ENCODE data around the gene LPCAT1. TPM values are rescaled to one million over a fixed set of nuclear protein-coding genes. Genes with fewer than 3 reads are reported as not detected.

The LPCAT1 gene
- total RNA-seq, 3 donors from 2014 or later, result 19.4 to 39.3 (median 21.4) TPM

GRCh38 chr5:1418921-1419280, 104.9 kb downstream of the LPCAT1 start:
- Histone ChIP-seq H3K4me1 (no peaks in the 10 kb centered on the region), H3K27me3 (peaks cover 0 to 18% of the 10 kb centered on the region in 2 donors), H3K9me3 (no peaks in the 10 kb centered on the region), H3K36me3 (no peaks in the 10 kb centered on the region), H3K27ac (no peak overlapping the region), H3K4me3 (no peak overlapping the region)
- intact Hi-C loops (cut with DNase I; ENCODE audit: low total_unique reads), result loop anchor here (1.0 kb wide), 1 partner anchor 17 kb away; no protein-coding TSS in a partner anchor
- DNase-seq (ENCODE audit: low spot score in 2 of 2), result no peak
- no peak for TF ChIP-seq POLR2A (IDR thresholded peaks at IDR 0.05)
- TF ChIP-seq, protein P1, sequence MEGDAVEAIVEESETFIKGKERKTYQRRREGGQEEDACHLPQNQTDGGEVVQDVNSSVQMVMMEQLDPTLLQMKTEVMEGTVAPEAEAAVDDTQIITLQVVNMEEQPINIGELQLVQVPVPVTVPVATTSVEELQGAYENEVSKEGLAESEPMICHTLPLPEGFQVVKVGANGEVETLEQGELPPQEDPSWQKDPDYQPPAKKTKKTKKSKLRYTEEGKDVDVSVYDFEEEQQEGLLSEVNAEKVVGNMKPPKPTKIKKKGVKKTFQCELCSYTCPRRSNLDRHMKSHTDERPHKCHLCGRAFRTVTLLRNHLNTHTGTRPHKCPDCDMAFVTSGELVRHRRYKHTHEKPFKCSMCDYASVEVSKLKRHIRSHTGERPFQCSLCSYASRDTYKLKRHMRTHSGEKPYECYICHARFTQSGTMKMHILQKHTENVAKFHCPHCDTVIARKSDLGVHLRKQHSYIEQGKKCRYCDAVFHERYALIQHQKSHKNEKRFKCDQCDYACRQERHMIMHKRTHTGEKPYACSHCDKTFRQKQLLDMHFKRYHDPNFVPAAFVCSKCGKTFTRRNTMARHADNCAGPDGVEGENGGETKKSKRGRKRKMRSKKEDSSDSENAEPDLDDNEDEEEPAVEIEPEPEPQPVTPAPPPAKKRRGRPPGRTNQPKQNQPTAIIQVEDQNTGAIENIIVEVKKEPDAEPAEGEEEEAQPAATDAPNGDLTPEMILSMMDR (IDR thresholded peaks at IDR 0.05), result no peak
- TF ChIP-seq POLR2AphosphoS5 (IDR thresholded peaks at IDR 0.05), result no peak

- H3K9me3 ChIP-seq, result no peaks in the 10 kb centered on the region
- intact Hi-C loops (cut with DNase I; ENCODE audit: low total_unique reads), result loop anchor here (1.0 kb wide), 1 partner anchor 18 kb away; no protein-coding TSS in a partner anchor
- peaks cover 0 to 15% of the 10 kb centered on the region in 2 donors for H3K27me3 ChIP-seq
- no peak for DNase-seq (ENCODE audit: low spot score in 2 of 2)
- no peaks in the 10 kb centered on the region for H3K36me3 ChIP-seq
- H3K27ac ChIP-seq, result no peak overlapping the region
- no peak for TF ChIP-seq POLR2A (IDR thresholded peaks at IDR 0.05)
- TF ChIP-seq, protein P1 (IDR thresholded peaks at IDR 0.05), result no peak
- TF ChIP-seq POLR2AphosphoS5 (IDR thresholded peaks at IDR 0.05), result no peak
- no peak overlapping the region for H3K4me3 ChIP-seq
- no peaks in the 10 kb centered on the region for H3K4me1 ChIP-seq
Measured at GRCh38 chr5:1418238-1418920, 105.4 kb downstream of the LPCAT1 start.

DNA sequence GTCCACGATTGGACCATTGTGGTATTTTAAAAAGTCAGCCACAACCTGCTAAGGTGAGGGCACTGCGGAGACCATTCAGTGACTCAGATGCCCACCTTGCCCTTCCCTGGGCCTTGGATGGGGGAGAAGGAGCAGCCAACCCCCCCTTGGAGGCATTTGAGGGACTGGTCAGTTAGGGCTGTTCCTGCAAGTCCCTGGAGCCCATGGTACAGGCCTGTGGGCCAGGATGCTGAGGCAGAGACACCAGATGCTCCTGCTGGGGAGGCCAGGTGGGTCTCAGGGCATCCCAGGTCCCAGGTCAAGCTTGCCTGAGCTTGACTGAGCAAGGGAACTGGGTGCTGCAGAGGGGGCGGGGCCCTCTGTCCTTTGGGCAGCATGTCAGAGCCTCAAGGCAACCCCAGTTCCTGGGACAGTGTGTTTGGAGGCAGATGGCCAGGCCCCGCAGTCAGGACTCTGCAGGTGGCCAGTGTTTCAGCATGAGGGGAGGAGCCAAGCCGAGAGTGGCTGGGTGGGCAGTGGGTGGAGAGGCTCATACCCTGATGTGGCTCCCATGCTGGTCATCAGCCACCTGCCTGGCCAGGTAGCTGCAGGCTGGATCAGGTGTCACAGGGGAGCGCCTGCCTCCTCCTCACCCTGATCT, 106.1 kb downstream of the LPCAT1 start:
- Histone ChIP-seq H3K4me1 (no peaks in the 10 kb centered on the region), H3K27me3 (peaks cover 0 to 17% of the 10 kb centered on the region in 2 donors), H3K27ac (no peak overlapping the region), H3K4me3 (no peak overlapping the region), H3K9me3 (no peaks in the 10 kb centered on the region), H3K36me3 (no peaks in the 10 kb centered on the region)
- DNase-seq (ENCODE audit: low spot score in 2 of 2), result no peak
- TF ChIP-seq POLR2AphosphoS5 (IDR thresholded peaks at IDR 0.05) (no peak), POLR2A (IDR thresholded peaks at IDR 0.05) (no peak)
- TF ChIP-seq, protein P1 (IDR thresholded peaks at IDR 0.05), result no peak
- intact Hi-C loops (cut with DNase I; ENCODE audit: low total_unique reads), result loop anchor here (1.0 kb wide), 1 partner anchor 19 kb away; no protein-coding TSS in a partner anchor

GRCh38 chr5:1416856-1417469, 106.8 kb downstream of the LPCAT1 start:
- Histone ChIP-seq H3K4me1 (no peaks in the 10 kb centered on the region), H3K27me3 (peaks cover 0 to 22% of the 10 kb centered on the region in 2 donors), H3K4me3 (no peak overlapping the region), H3K9me3 (no peaks in the 10 kb centered on the region), H3K36me3 (no peaks in the 10 kb centered on the region), H3K27ac (no peak overlapping the region)
- intact Hi-C loops (cut with DNase I; ENCODE audit: low total_unique reads), result no loop called here
- DNase-seq (ENCODE audit: low spot score in 2 of 2), result no peak
- no peak for TF ChIP-seq POLR2AphosphoS5 (IDR thresholded peaks at IDR 0.05)
- TF ChIP-seq, protein P1 (IDR thresholded peaks at IDR 0.05), result no peak
- TF ChIP-seq POLR2A (IDR thresholded peaks at IDR 0.05), result no peak

All from breast epithelium (tissue), 4 donors.